GM20431 (cell line): ENCODE measurements around the gene PPP4R2.

Experiments
- in situ Hi-C: fragments of 300-500 bp; cut with MseI, MboI; formaldehyde crosslinking; loops from one replicate; pipeline ENCODE4 v1.15.0; 2020; ENCODE audit warnings: low sequenced_read_pairs; ENCODE audit not compliant: unreplicated experiment

The PPP4R2 gene

DNA sequence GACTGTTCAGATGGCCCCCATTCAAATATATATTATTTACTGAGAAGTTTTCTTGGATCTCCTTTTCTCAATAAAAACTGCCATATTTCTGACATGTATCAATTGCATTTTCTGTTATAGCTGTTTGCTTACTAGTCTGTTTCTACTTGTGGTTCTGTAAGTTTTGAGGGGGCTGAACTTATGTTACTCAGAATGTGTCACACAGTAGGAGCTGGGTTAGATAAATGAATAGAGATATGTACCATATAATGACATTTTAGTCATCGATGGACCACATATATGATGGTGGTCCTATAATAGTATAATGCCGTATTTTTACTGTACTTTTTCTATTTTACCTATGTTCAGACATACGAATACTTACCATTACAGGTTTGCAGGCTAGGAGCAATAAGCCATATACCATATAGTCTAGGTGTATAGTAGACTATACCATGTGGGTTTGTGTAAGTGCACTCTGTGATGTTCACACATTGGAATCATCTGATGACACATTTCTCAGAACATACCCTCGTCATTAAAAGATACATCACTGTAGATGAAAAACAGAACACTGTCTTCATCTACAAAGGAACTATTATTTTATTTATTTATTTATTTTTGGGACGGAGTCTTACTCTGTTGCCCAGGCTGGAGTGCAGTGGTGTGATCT lies 22.3 kb downstream of the PPP4R2 start:
- in situ Hi-C loops: no loop called here

DNA sequence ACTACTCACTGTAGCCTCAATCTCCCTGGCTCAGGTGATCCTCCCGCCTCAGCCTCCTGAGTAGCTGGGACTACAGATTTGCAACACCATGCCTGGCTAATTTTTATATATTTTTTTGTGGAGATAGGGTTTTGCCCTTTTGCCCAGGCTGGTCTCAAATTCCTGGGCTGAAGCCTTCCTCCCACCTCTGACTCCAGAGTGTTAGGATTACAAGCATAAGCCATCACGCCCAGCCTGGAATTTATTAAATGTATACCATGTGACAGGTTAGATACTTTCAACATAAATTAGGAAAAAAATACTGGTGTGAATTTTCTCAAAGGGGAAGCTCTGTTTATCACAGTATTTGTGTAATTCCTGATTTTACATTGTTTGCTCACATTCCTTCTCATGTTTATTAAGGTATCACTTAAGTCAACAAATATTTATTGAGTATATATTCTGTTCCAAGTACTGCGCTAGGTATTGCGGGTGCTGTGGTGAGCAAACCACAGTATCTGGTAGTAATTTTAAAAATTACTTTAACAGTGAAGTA lies 24.8 kb downstream of the PPP4R2 start:
- in situ Hi-C loops: no loop called here

DNA sequence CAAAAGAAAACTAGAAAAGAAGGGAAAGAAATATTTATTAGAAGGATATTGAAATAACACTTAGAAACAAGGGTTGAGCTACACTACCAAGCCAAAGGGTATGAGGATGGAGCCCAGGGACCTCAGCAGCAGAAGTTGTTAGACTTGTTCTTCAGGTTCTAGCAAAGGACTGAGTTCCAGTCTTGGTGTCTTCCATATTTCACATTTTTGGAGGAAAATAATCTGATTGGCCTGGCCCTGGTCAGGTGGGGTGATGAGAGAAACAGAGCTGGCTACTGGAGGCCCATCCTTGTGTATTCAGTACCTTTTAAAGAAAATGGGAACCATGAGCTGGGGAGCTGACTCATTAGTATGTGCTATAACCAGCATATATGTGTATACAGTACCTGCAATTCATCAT lies 28.2 kb downstream of the PPP4R2 start:
- in situ Hi-C loops: no loop called here

DNA sequence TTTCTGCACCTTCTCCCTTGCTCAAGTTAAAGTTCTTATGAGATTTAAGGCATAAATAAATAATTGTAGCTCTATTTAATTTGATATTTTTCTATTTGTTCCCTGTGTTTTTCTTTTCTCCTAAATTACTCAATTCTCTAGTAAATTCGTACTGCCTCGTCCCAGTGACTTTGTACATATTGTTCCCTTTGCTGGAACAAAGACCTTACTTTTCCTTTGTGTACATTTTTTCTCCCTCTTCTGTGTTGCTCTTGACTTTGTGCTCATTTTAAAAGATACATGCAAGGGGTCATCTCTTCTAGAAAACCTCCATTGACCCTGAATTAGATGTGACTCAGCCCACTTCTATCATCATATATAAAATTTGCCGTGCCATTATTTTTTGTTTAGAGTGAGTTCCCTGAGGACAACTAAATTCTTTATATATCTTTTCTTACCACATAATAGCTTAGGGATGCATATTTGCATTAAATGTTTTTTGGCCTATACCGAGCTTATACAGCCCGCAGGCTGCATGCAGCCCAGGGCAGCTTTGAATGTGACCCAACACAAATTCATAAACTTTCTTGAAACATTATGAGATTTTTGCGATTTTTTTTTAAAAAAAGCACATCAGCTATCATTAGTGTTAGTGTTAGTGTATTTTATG lies 29.6 kb downstream of the PPP4R2 start:
- in situ Hi-C loops: no loop called here

DNA sequence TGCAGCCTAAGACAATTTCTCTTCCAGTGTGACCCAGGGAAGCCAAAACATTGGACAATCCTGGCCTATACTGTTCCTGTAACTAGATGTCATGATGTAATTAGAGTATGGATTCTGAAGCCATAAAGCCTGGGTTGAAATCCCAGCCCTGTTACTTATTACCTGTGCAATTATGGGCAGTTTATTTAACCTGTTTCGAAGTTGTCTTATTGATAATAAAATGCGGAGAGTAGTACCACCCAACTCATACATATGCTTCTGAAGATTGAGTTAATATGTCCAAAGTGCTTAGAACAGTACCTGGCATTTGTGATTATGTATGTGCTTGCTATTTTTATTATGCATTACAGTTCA lies 30.1 kb downstream of the PPP4R2 start:
- in situ Hi-C loops: no loop called here

DNA sequence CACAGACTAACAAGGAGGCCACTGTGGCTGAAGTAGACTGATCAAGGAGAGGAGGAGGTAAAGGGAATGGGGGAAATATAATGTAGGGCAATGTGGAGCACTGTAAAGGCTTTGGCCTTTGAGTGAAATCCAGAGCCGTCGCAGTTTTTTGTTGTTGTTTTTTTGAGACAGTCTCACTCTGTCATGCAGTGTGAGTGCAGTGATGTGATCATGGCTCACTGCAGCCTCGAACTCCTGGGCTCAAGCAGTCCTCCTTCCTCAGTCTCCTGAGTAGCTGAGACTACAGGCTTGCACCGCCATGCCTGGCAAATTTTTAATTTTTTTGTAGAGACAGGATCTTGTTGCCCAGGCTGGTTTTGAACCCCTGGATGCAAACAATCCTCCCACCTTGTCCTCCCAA lies 32.2 kb downstream of the PPP4R2 start:
- in situ Hi-C loops: no loop called here

DNA sequence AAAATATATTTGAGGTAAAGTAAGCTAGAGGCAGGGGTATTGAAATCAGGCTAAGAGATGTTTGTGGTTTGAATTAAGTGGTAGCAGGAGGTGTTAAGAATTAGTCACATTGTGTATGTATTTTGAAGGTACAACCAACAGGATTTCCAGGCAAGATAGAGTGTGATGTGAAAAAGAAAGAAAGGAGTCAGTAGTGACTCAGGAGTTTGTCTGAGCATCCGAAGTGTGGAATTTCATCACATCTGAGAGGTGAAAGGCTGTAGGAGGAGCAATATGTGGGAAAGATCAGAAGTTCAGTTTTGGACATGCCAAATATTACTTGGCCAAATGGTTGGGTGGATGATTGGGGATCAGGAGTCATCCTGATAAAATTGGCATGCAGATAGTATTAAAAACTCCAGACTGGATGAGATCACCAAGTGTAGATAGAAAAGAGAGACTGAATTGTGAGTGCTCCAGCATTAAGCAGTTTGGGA lies 32.7 kb downstream of the PPP4R2 start:
- in situ Hi-C loops: no loop called here

DNA sequence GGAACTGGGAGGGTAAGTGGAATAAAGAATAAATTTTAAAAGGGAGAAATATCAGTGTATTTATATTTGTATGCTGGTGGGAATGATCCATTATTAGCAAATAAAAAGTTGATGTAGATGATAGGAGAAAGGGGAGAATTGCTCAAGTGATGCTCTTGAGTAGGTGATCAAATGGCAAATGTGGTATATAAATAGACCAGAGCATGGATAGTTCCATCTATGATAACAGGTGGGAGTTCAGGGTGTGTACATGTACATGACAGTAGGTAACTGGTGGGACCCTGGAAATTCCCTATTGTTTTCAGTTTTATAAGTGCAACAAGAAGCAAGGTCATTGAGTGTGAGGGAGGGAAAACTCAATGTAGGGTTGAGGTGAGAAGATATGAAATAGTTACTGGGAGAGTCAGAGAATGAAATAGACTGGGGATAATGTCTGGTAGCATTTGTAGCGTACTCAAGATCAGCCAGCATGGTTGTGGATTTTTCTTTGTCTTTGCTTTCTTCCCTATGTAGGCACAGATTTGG lies 33.5 kb downstream of the PPP4R2 start:
- in situ Hi-C loops: no loop called here

DNA sequence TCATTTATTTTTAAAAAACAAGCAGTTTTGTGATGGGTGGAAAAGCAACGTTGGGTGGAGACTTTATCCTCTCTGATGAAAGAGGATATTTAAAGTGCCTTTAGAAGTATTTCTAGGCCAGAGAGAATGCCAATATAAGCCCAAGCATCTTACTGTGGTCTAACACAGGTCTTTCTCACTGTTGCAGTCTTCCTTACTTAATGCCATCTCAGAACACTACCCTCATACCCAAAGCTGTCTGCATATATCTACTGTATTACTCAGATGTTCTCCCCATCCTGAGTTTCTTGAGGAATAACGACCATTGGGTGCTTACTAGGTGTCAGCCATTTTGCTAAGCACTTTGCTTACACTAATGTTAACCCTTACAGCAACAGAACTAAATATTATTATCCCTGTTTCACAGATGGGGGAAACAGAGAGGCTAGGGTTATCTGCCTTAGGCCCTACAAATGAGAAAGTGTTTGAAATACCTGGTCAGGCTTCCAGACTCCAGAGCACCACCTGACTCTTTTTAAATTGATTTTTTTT lies 35.0 kb downstream of the PPP4R2 start:
- in situ Hi-C loops: no loop called here

DNA sequence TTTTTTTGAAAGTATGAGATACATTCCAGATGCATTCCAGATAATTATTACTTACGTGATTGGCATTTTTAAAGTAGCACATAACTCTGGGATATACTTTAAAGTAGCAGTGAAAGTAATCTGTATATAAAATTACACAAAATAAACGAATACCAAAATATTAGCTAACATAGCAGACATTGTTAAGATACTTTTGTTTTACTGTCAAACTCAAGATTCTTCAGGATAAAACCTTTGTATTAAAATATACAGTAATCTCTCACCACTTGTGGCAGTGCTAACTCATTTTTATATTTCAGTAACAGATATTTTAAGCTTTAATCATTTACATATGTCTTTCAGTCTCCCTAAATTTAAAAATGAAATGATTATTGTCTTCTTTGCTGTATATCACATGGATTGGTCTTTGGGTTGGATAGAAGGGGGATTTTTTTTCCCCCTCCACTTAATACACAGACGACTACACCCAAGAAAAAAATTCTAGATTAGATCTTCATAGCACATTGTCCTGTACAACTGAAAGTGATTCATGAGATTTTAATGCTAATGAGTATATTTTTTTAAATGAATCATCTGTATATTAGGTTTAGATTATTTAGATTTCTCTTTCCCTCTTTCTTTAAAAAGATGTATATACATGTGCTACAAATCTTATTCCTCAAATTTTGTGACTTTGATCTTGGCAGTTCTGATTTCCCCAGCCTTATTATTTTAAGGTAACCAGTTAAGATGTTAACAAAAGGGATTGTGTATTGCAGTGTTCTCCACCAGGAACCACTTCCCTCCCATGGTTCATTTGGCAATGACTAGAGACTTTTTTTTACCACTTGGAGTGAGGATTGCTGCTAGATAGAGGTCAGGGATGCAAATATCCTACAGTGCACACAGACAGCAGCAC lies 40.3 kb downstream of the PPP4R2 start:
- in situ Hi-C loops: no loop called here

DNA sequence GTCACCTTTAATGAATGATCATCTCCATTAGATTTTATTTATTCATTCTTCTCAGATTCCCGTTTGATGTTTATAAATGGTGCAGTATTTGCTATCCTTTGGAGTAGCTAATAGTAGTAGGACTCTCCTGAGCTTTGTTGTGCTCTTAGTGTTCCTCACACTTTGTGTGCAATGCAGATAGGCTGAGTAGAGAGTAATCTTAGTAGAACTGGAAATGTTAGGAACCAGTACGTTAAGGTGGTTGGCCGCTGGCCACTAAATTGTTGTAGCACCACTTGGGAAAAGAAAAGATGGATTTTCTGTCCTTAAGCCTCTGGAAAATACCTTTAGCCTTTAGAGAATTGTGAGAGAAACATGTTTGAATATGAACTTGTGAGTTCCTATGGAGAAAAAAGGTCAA lies 44.9 kb downstream of the PPP4R2 start:
- in situ Hi-C loops: no loop called here

DNA sequence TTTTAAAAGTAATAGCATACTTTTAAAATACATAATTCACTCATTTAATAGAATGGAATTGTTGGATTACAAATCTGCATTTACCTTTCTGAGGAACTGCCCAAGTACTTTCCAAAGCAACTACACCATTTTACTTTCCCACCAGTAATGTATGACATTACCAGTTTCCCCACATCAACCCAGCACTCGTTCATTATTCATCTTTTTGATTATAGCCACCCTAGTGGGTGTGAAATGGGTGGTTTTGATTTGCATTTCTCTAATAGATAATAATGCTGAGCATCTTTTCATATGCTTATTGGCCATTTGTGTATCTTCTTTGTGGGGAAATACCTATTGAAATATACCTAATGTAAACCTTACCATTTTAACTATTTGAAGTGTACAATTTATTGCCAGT lies 46.8 kb downstream of the PPP4R2 start:
- in situ Hi-C loops: no loop called here

DNA sequence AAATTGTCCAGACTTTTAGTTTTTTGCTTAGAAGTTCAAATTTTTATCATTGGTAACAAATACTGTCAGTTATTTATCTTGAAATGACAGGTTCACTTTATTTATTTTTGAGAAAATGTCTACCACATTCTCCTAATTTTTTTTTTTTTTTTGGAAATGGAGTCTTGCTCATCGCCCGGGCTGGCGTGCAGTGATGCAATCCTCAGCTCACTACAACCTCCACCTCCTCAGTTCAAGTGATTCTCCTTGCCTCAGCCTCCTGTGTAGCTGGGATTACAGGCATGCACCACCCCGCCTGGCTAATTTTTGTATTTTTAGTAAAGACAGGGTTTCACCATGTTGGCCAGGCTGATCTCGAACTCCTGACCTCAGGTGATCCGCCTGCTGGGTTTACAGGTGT lies 48.8 kb downstream of the PPP4R2 start:
- in situ Hi-C loops: no loop called here

DNA sequence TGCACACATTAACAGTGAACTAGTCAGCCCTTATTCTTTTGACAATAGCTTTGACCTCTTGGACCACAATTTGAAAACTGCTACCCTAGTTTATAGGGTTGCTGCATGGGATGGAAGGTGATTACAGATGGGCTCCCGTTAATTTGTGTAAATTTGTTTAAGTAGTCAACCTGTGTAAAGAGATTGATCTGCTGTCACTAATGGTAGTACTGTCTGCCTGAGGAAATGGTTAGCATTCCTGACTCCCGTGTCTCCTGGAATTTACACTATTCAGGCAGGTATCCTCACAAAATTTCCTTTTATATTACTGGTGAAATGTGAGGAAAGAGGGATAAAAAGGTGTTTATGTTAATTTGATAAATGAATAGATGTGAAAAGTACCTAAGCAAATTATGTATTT lies 49.6 kb downstream of the PPP4R2 start:
- in situ Hi-C loops: no loop called here

DNA sequence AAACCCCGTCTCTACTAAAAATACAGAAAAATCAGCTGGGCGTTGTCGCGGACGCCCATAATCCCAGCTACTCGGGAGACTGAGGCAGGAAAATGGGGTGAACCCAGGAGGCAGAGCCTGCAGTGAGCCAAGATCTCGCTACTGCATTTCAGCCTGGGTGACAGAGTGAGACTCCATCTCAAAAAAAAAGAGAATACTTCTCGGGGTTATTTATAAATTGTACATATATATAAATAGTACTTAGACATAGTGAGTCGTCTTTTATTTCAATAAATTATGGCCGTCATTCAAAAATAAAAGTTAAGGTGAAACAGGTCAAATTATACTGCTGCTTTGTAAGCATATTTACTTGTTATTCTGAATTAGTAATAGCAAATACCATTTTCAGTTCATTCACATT lies 52.7 kb downstream of the PPP4R2 start:
- in situ Hi-C loops: no loop called here

DNA sequence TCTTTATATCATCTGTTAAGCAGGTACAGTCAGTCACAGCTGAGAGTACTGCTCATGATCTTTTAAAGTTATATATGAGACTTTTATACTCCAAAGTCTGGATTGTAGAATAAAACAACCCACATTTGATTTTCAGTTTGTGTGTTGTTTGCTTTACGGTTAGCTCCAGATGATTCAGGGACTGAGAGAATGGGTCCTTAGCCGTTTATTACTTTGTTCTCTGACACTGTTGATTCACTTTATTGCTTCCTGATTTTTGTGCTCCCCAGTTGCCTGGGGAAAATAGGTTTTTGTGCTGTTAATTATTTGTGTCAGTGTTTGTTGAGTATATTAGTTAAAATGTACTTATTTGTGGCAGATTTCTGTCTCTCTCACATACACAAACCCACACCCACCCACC lies 56.2 kb downstream of the PPP4R2 start:
- in situ Hi-C loops: loop anchor here (10.0 kb wide), 1 partner anchor 108 kb away; no protein-coding TSS in a partner anchor

DNA sequence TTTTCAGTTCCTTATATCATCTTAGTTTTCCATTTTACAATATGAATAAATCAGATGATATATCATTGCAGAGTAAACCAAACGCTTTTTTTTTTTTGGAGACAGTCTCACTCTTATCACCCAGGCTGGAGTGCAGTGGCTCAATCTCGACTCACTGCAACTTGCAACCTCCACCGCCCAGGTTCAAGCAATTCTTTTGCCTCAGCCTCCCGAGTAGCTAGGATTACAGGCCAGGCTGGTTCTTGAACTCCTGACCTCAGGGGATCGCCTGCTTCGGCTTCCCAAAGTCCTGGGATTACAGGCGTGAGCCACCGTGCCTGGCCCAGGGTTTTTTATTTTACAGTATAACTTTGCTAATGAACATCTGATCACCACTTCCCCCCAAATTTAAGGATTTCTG lies 59.0 kb downstream of the PPP4R2 start:
- in situ Hi-C loops: loop anchor here (10.0 kb wide), 1 partner anchor 111 kb away; no protein-coding TSS in a partner anchor

DNA sequence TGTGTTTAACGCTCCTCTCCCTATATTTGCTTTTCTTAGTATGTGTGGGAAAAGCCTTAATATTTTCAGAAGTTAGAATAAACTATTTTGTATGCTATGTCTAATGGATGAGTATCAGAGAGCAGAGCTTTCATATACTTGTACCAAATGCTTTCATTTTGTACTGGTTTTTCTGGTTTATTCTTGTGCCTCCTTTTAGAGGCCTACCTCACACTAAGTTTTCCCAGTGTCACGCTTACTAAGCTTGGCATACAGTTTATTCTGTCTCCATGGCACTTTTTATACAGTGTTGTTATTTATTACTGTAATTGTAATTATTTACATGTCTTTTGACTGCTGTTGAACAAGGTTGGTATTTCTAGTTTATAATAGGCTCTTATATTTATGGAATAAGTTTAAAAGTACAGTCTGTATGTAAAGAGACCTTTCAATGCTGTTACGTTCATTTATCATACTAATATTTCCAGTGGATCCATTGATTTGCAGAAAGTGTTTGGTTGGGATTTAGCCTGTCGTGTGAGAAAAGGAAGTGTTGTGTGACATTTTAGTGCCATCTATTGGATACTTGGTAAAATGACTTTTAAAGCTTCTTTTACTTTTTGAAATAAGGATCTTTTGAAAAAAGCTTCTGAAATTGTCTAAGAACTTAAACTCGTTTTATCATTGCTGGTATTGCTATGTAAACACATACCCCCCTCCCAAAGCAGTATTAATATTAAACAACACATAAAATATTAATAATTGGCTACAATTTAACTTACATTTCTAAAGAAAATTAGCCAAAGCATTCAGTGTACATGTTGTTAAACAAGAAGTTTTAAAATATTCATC lies 59.6 kb downstream of the PPP4R2 start:
- in situ Hi-C loops: loop anchor here (10.0 kb wide), 1 partner anchor 111 kb away; no protein-coding TSS in a partner anchor

DNA sequence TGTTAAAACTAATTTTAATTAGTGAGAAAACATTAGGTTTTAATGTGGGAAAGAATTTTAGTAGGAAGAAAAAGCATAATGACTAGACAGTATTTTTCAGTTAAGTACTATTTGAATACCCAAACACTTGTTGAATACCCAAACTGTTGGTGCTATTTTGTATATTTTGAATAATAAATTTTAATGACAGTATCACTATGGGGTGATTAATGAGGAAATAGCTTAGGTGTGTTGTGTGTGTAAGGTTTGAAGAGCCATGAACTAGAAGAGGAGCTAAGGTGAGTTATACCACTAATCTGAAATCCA lies 60.2 kb downstream of the PPP4R2 start:
- in situ Hi-C loops: loop anchor here (10.0 kb wide), 1 partner anchor 112 kb away; no protein-coding TSS in a partner anchor
